Adrenal gland (tissue), 12 donors: Measurements from ENCODE around the gene CDC25B. TPM values are rescaled to one million over a fixed set of nuclear protein-coding genes. Genes with fewer than 3 reads are reported as not detected.

Experiments used
- DNase-seq, 7 donors: peaks; one replicate each; pipeline ENCODE4 v3.0.0-alpha.2; 2019 to 2020
- H3K27ac ChIP-seq, 5 donors: fragments of 200-600 bp; sonication (generic) in 4 of 5; 1 replicate in 3 of 5; 2 replicates in 2 of 5; pipeline versions ENCODE4 v1.5.1 to v1.8.0; 2016 to 2020; ENCODE audit warnings: mild to moderate bottlenecking in 1 of 5
- H3K27me3 ChIP-seq: fragments of 200-600 bp; 2 replicates; pipeline ENCODE4 v1.8.0; 2021
- H3K36me3 ChIP-seq, 2 donors: fragments of 200-600 bp; replicated peaks in 1 of 2; 1 replicate in 1 of 2; 2 replicates in 1 of 2; pipeline versions ENCODE4 v1.5.1 to v1.8.0; 2018 to 2022
- H3K4me1 ChIP-seq, 2 donors: fragments of 200-600 bp; replicated peaks in 1 of 2; 1 replicate in 1 of 2; 2 replicates in 1 of 2; pipeline versions ENCODE4 v1.5.1 to v1.8.0; 2018 to 2021
- H3K4me3 ChIP-seq, 4 donors: fragments of 200-600 bp; sonication (generic) in 3 of 4; one replicate each; pipeline ENCODE4 v1.5.1; 2016 to 2018
- H3K9me3 ChIP-seq, 3 donors: fragments of 200-600 bp; sonication (generic) in 1 of 3; replicated peaks in 1 of 3; 1 replicate in 2 of 3; 2 replicates in 1 of 3; pipeline versions ENCODE4 v1.5.1 to v1.8.0; 2016 to 2021
- CTCF ChIP-seq, 6 experiments: fragments of 450-650 bp in 4 of 6; fragments of 200-600 bp in 2 of 6; sonication (generic) in 1 of 6; IDR thresholded peaks; 1 replicate in 5 of 6; 2 replicates in 1 of 6; pipeline versions ENCODE4 v1.5.1 to v1.8.0; 2016 to 2021; ENCODE audit warnings: antibody characterized with exemption in 6 of 6, mild to moderate bottlenecking in 2 of 6, moderate library complexity in 1 of 6
- POLR2A ChIP-seq, 2 donors: fragments of 450-650 bp; IDR thresholded peaks; one replicate each; pipeline ENCODE4 v1.6.1; 2017; ENCODE audit warnings: antibody characterized with exemption in 2 of 2, mild to moderate bottlenecking in 2 of 2, moderate library complexity in 1 of 2
- WGBS, 4 donors: extraction: QIAGEN DNeasy Blood & Tissue Kit in 2 of 4; methylation state at CpG; one replicate each; pipeline versions ENCODE4 v1.1.5 to v1.1.7; 2013 to 2017; 5-methylcytosine and 5-hydroxymethylcytosine counted together
- intact Hi-C, 2 donors: fragments of 100-400 bp; cut with DNase I; formaldehyde crosslinking; loops; one replicate each; pipeline versions ENCODE4 v1.14.1 to v1.15.0; 2022 to 2023
- polyA plus RNA-seq, 3 donors: library from polyadenylated mRNA; stranded (reverse); fragments of 200-250 nt in 2 of 3; fragments of 350-450 nt in 1 of 3; fragmentation: Illumina TruSeq in 1 of 3; extraction: RNeasy Lipid Tissue Mini Kit (QIAGEN cat#74804) in 1 of 3; gene quantifications; one replicate each; pipeline ENCODE4 v1.2.3, GENCODE V29; 2013 to 2014
- total RNA-seq, 9 donors: library from RNA; depleted of rRNA in 4 of 9; stranded (reverse); fragments of >200 nt in 4 of 9; fragments of 120-200 nt in 1 of 9; fragmentation: NEBNext Ultra II Directional in 1 of 9; extraction: Animal tissue kit (Norgen Biotek cat#: 25700) in 1 of 9; gene quantifications; one replicate each; pipeline versions ENCODE4 v1.1.0 to v1.2.4, GENCODE V29; 2013 to 2023
- donor health status: healthy with polysubstance abuse.
- donor health status: Bipolar disorder and iron deficiency.
- donor health status: DM: yes; HTN: yes; CAD: no.
- donor health status: DM: no; HTN: no; CAD: no.
- donor health status: DM: no; HTN: no; CAD: no.
- donor health status: DM: yes; HTN: yes; CAD: no.

Gene CDC25B
- total and polyA plus RNA-seq, 12 donors: 5.5 to 61.7 (median 14.7) TPM

DNA sequence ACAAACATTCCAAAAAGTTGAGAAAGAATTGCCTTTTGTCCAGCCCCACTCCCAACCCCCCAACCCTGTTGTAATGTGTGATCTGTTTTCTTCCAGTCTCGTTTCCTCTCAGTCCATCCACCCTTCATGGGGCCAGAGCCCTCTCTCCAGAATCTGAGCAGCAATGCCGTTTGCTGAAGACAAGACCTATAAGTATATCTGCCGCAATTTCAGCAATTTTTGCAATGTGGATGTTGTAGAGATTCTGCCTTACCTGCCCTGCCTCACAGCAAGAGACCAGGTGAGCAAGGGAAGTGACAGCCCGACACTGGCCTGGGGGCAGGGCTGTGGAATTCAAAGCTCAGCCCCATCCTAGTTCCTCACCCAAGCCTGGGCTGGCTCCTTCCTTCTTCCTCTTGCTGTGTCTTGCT lies 58.4 kb downstream of the CDC25B start:
- DNase-seq: no peak
- H3K27ac ChIP-seq: no peak overlapping the region
- WGBS, 4 donors: 63 to 78% (median 72%) methylated on average over 4 of the region's 4 CpGs
- no peak for TF ChIP-seq CTCF (IDR thresholded peaks at IDR 0.05)
- no peak for TF ChIP-seq POLR2A (IDR thresholded peaks at IDR 0.05)
- no peaks in the 10 kb centered on the region for H3K27me3 ChIP-seq
- H3K9me3 ChIP-seq: no peaks in the 10 kb centered on the region
- H3K4me1 ChIP-seq: no peaks in the 10 kb centered on the region
- intact Hi-C loops: loop anchor here in 1 of 2 donors (10.0 kb wide), 1 partner anchor 180 kb away; no protein-coding TSS in a partner anchor
- H3K36me3 ChIP-seq: peaks cover 0 to 39% of the 10 kb centered on the region in 2 donors
- no peak overlapping the region for H3K4me3 ChIP-seq

Other genes with a start within 250 kb of the CDC25B start
- gene GFRA4, start 132.9 kb upstream of the CDC25B start, total RNA-seq: not detected
- not detected for gene GFRA4, start 132.9 kb upstream of the CDC25B start, polyA plus RNA-seq
- 1 to 10 TPM in 5 of 9 donors, under 1 TPM in 4; 0.42 to 7.9 (median 1.6) TPM for gene ADAM33, start 114.3 kb upstream of the CDC25B start, total RNA-seq
- gene ADAM33, start 114.3 kb upstream of the CDC25B start, polyA plus RNA-seq: 10 to 100 TPM in 2 of 3 donors, under 1 TPM in 1; 0.84 to 65.0 (median 33.2) TPM
- gene SIGLEC1, start 83.7 kb upstream of the CDC25B start, total RNA-seq: 10 to 100 TPM in 8 of 9 donors, under 1 TPM in 1; 0.33 to 47.2 (median 31.6) TPM
- gene SIGLEC1, start 83.7 kb upstream of the CDC25B start, polyA plus RNA-seq: 10 to 100 TPM in 2 of 3 donors, 1 to 10 TPM in 1; 4.8 to 46.4 (median 25.7) TPM
- 1 to 10 TPM; 2.8 to 9.3 (median 5.4) TPM for gene HSPA12B, start 63.6 kb upstream of the CDC25B start, total RNA-seq
- 10 to 100 TPM in 1 of 3 donors, 1 to 10 TPM in 2; 1.5 to 10.9 (median 9.1) TPM for gene HSPA12B, start 63.6 kb upstream of the CDC25B start, polyA plus RNA-seq
- 10 to 100 TPM; 17.6 to 31.5 (median 24.6) TPM for gene ADISSP, start 28.6 kb upstream of the CDC25B start, total RNA-seq
- gene ADISSP, start 28.6 kb upstream of the CDC25B start, polyA plus RNA-seq: 10 to 100 TPM in 2 of 3 donors, 1 to 10 TPM in 1; 4.4 to 42.1 (median 24.4) TPM
- gene SPEF1, start 14.9 kb upstream of the CDC25B start, total RNA-seq: 1 to 10 TPM in 1 of 9 donors, under 1 TPM in 7, not detected in 1; 0.14 to 1.4 (median 0.32) TPM
- gene SPEF1, start 14.9 kb upstream of the CDC25B start, polyA plus RNA-seq: under 1 TPM in 2 of 3 donors, not detected in 1; 0.40 to 0.81 TPM
- gene CENPB, start 9.6 kb upstream of the CDC25B start, total RNA-seq: 100 to 1,000 TPM in 4 of 9 donors, 10 to 100 TPM in 5; 41.3 to 112 (median 98.7) TPM
- gene CENPB, start 9.6 kb upstream of the CDC25B start, polyA plus RNA-seq: 10 to 100 TPM; 25.8 to 54.8 (median 41.8) TPM
- 10 to 100 TPM; 21.2 to 50.3 (median 25.9) TPM for gene AP5S1, start 24.2 kb downstream of the CDC25B start, total RNA-seq
- 10 to 100 TPM in 2 of 3 donors, 1 to 10 TPM in 1; 9.6 to 10.5 (median 10.2) TPM for gene AP5S1, start 24.2 kb downstream of the CDC25B start, polyA plus RNA-seq
- 10 to 100 TPM; 16.1 to 46.7 (median 38.1) TPM for gene MAVS, start 50.5 kb downstream of the CDC25B start, total RNA-seq
- gene MAVS, start 50.5 kb downstream of the CDC25B start, polyA plus RNA-seq: 10 to 100 TPM in 2 of 3 donors, 1 to 10 TPM in 1; 10.0 to 28.4 (median 20.6) TPM
- 10 to 100 TPM; 32.5 to 70.1 (median 47.4) TPM for gene PANK2, start 93.1 kb downstream of the CDC25B start, total RNA-seq
- gene PANK2, start 93.1 kb downstream of the CDC25B start, polyA plus RNA-seq: 10 to 100 TPM; 34.3 to 58.0 (median 44.7) TPM
- 10 to 100 TPM in 8 of 9 donors, 1 to 10 TPM in 1; 5.6 to 30.0 (median 23.9) TPM for gene RNF24, start 219.2 kb downstream of the CDC25B start, total RNA-seq
- 1 to 10 TPM; 6.7 to 7.5 (median 7.2) TPM for gene RNF24, start 219.2 kb downstream of the CDC25B start, polyA plus RNA-seq